H1 (cell line): ENCODE measurements around the gene FCRLA. TPM values are rescaled to one million over a fixed set of nuclear protein-coding genes. Genes with fewer than 3 reads are reported as not detected.
"Not testable (repeated sequence)": the region's sequence is repeated elsewhere in the genome, so short reads cannot be mapped to it uniquely, and the experiment has no call there.

Source experiments
- CTCF ChIA-PET: fragments of 300-600 bp; sonication (Branson Sonifier 250); formaldehyde crosslinking; loops from one replicate; lab custom pipeline; 2021; ENCODE audit not compliant: partially characterized antibody; lab: Charles Lee
- POLR2A ChIA-PET: fragments of 300-600 bp; sonication (Branson Sonifier 250); formaldehyde crosslinking; loops from one replicate; lab custom pipeline; 2021; ENCODE audit warnings: inconsistent platforms; ENCODE audit not compliant: partially characterized antibody; lab: Charles Lee
- DNase-seq, 2 experiments: peaks; one replicate each; pipeline versions ENCODE4 v3.0.0 to v3.0.0-alpha.2; 2010 to 2022; ENCODE audit warnings: low spot score in 2 of 2, low read depth in 1 of 2, mixed read lengths in 1 of 2
- FAIRE-seq: peaks from 2 replicates; lab custom pipeline; 2011; peaks lifted over from hg19 to GRCh38; lab: Jason Lieb, UNC
- H2AFZ ChIP-seq: 2 replicates; pipeline ENCODE4 v1.8.1; 2012; ENCODE audit warnings: low read length, inconsistent platforms
- H2AK5ac ChIP-seq: 2 replicates; pipeline ENCODE4 v1.6.1; 2013; ENCODE audit warnings: low read depth, low read length
- H2BK120ac ChIP-seq: replicated peaks from 2 replicates; pipeline ENCODE3; 2013; ENCODE audit warnings: low read depth, low read length, inconsistent platforms
- H2BK12ac ChIP-seq: 2 replicates; pipeline ENCODE4 v1.6.1; 2013; ENCODE audit warnings: low read depth, low read length
- H2BK15ac ChIP-seq: 2 replicates; pipeline ENCODE4 v1.6.1; 2013; ENCODE audit warnings: low read length
- H2BK20ac ChIP-seq: 2 replicates; pipeline ENCODE4 v1.6.1; 2013; ENCODE audit warnings: low read length
- H2BK5ac ChIP-seq: 2 replicates; pipeline ENCODE4 v1.6.1; 2013; ENCODE audit warnings: low read depth, low read length
- H3K14ac ChIP-seq: 2 replicates; pipeline ENCODE4 v1.6.1; 2013; ENCODE audit warnings: inconsistent platforms; ENCODE audit not compliant: insufficient read length
- H3K18ac ChIP-seq: 2 replicates; pipeline ENCODE4 v1.6.1; 2013; ENCODE audit warnings: low read length; ENCODE audit errors: extremely low read depth
- H3K23ac ChIP-seq: 2 replicates; pipeline ENCODE4 v1.6.1; 2013; ENCODE audit warnings: inconsistent platforms; ENCODE audit not compliant: insufficient read length
- H3K23me2 ChIP-seq: 2 replicates; pipeline ENCODE4 v1.6.1; 2013; ENCODE audit warnings: low read depth, low read length
- H3K27ac ChIP-seq: 2 replicates; pipeline ENCODE4 v1.6.1; 2011; ENCODE audit warnings: low read depth, low read length, inconsistent platforms
- H3K27me3 ChIP-seq, 4 experiments: replicated peaks in 1 of 4; 1 replicate in 1 of 4; 2 replicates in 3 of 4; pipeline versions ENCODE4 v1.6.1 to v1.8.1; 2011 to 2013; ENCODE audit warnings: low read length in 3 of 4, mild to moderate bottlenecking in 3 of 4, inconsistent platforms in 2 of 4, mixed read lengths in 2 of 4, moderate library complexity in 1 of 4; ENCODE audit not compliant: control insufficient read depth in 3 of 4, insufficient read depth in 3 of 4; ENCODE audit errors: extremely low read depth in 1 of 4
- H3K36me3 ChIP-seq, 4 experiments: 2 replicates each; pipeline versions ENCODE4 v1.6.1 to v1.8.1; 2011 to 2013; ENCODE audit warnings: mild to moderate bottlenecking in 4 of 4, low read length in 3 of 4, moderate library complexity in 2 of 4, control low read depth in 1 of 4, inconsistent platforms in 1 of 4; ENCODE audit not compliant: insufficient read depth in 4 of 4, control insufficient read depth in 2 of 4
- H3K4ac ChIP-seq: replicated peaks from 2 replicates; pipeline ENCODE3; 2013; ENCODE audit warnings: low read length, low read depth, mixed read lengths, inconsistent platforms; ENCODE audit not compliant: insufficient read length
- H3K4me1 ChIP-seq, 4 experiments: replicated peaks in 1 of 4; 1 replicate in 1 of 4; 2 replicates in 3 of 4; pipeline versions ENCODE4 v1.6.1 to v1.8.1; 2011 to 2013; ENCODE audit warnings: low read length in 3 of 4, inconsistent platforms in 2 of 4, mixed read lengths in 1 of 4; ENCODE audit not compliant: insufficient read depth in 4 of 4, control insufficient read depth in 3 of 4
- H3K4me2 ChIP-seq, 2 experiments: 2 replicates each; pipeline versions ENCODE4 v1.6.1 to v1.8.1; 2011 to 2013; ENCODE audit warnings: low read depth in 2 of 2, low read length in 2 of 2, control low read depth in 1 of 2, inconsistent platforms in 1 of 2, mild to moderate bottlenecking in 1 of 2; ENCODE audit not compliant: insufficient read depth in 1 of 2
- H3K4me3 ChIP-seq, 4 experiments: fragments of 200-600, 300-600 bp in 1 of 4; sonication (generic), shearing (Covaris generic), sonication (Bioruptor Twin) in 1 of 4; 2 replicates each; pipeline versions ENCODE4 v1.5.1 to v1.8.1; 2011 to 2016; ENCODE audit warnings: low read length in 4 of 4, low read depth in 3 of 4, control low read depth in 2 of 4, inconsistent platforms in 2 of 4, mild to moderate bottlenecking in 2 of 4, mixed read lengths in 1 of 4, moderate library complexity in 1 of 4; ENCODE audit not compliant: insufficient read depth in 2 of 4; ENCODE audit errors: extremely low read depth in 1 of 4
- H3K56ac ChIP-seq: replicated peaks from 2 replicates; pipeline ENCODE3; 2013; ENCODE audit warnings: low read depth, mild to moderate bottlenecking, mixed read lengths, low read length, inconsistent platforms; ENCODE audit not compliant: insufficient read length
- H3K79me1 ChIP-seq: 2 replicates; pipeline ENCODE4 v1.6.1; 2013; ENCODE audit warnings: low read depth, low read length, control low read depth
- H3K79me2 ChIP-seq, 2 experiments: 2 replicates each; pipeline versions ENCODE4 v1.6.1 to v1.8.1; 2012 to 2013; ENCODE audit warnings: low read length in 2 of 2, mild to moderate bottlenecking in 2 of 2, inconsistent platforms in 1 of 2; ENCODE audit not compliant: insufficient read depth in 2 of 2, control insufficient read depth in 1 of 2
- H3K9ac ChIP-seq, 4 experiments: replicated peaks in 1 of 4; 1 replicate in 1 of 4; 2 replicates in 3 of 4; pipeline versions ENCODE4 v1.6.1 to v1.8.1; 2011 to 2013; ENCODE audit warnings: low read depth in 3 of 4, low read length in 3 of 4, control low read depth in 2 of 4, mild to moderate bottlenecking in 2 of 4, moderate library complexity in 2 of 4, inconsistent platforms in 1 of 4; ENCODE audit errors: extremely low read depth in 1 of 4
- H3K9me3 ChIP-seq, 2 experiments: 2 replicates each; pipeline versions ENCODE4 v1.6.1 to v1.8.1; 2012 to 2013; ENCODE audit warnings: mild to moderate bottlenecking in 2 of 2, moderate library complexity in 2 of 2, control low read depth in 1 of 2, inconsistent platforms in 1 of 2, low read depth in 1 of 2, low read length in 1 of 2, mixed read lengths in 1 of 2; ENCODE audit not compliant: insufficient read depth in 2 of 2
- H4K20me1 ChIP-seq, 2 experiments: replicated peaks in 1 of 2; 2 replicates each; pipeline versions ENCODE3 to v1.8.1; 2011 to 2013; ENCODE audit warnings: inconsistent platforms in 2 of 2, low read length in 2 of 2, mild to moderate bottlenecking in 1 of 2; ENCODE audit not compliant: insufficient read depth in 2 of 2, control insufficient read depth in 1 of 2
- H4K5ac ChIP-seq: 2 replicates; pipeline ENCODE4 v1.6.1; 2013; ENCODE audit warnings: low read length, low read depth, mixed read lengths, inconsistent platforms; ENCODE audit not compliant: insufficient read length
- H4K8ac ChIP-seq: 2 replicates; pipeline ENCODE4 v1.8.0; 2013; ENCODE audit warnings: mild to moderate bottlenecking, moderate library complexity, low read length, inconsistent platforms; ENCODE audit not compliant: insufficient read depth; ENCODE audit errors: extremely low read depth
- H4K91ac ChIP-seq: replicated peaks from 2 replicates; pipeline ENCODE3; 2013; ENCODE audit warnings: low read length, mixed read lengths, inconsistent platforms; ENCODE audit not compliant: insufficient read length
- WGBS, 2 experiments: shearing (Covaris generic) in 1 of 2; methylation state at CpG; one replicate each; pipeline versions ENCODE4 v1.1.6 to v1.1.7; 2013 to 2015; ENCODE audit warnings: low lambda C conversion rate in 2 of 2, mixed read lengths in 2 of 2, inconsistent platforms in 1 of 2, low coverage in 1 of 2, missing lambda C conversion rate in 1 of 2; ENCODE audit not compliant: insufficient replicate concordance in 2 of 2, insufficient coverage in 1 of 2, insufficient read length in 1 of 2; ENCODE audit errors: extremely low coverage in 1 of 2, missing lambda C conversion rate in 1 of 2; 5-methylcytosine and 5-hydroxymethylcytosine counted together
- polyA plus RNA-seq, 7 experiments: library from polyadenylated mRNA; depleted of rRNA in 3 of 7; stranded (reverse) in 5 of 7; unstranded in 2 of 7; fragments of >200 nt in 5 of 7; fragments of 200-250 nt in 2 of 7; gene quantifications; 1 replicate in 5 of 7; 2 replicates in 1 of 7; 4 replicates in 1 of 7; pipeline versions ENCODE4 v1.2.1 to v1.2.3, GENCODE V29; 2011 to 2013; ENCODE audit warnings: missing spikeins in 2 of 7, mixed read lengths in 2 of 7
- total RNA-seq: library from RNA; stranded (reverse); fragmentation: NEBNext Ultra II Directional; extraction: Animal tissue kit (Norgen Biotek cat#: 25700); gene quantifications from 2 replicates; pipeline ENCODE4 v1.2.1, GENCODE V29; 2021

FCRLA gene
- total and polyA plus RNA-seq, 2 of the 8 experiments (the other 6 are each of a cell fraction or from before 2014, with no cell fraction given), result not detected

- H2AFZ ChIP-seq, POLR2A ChIA-PET, H3K56ac ChIP-seq, H4K91ac ChIP-seq, H3K4ac ChIP-seq, H3K4me3 ChIP-seq, H2BK120ac ChIP-seq, H3K4me1 ChIP-seq, H3K79me1 ChIP-seq, H4K8ac ChIP-seq, H3K14ac ChIP-seq, H3K4me2 ChIP-seq, H3K9ac ChIP-seq, H3K23me2 ChIP-seq, H2BK15ac ChIP-seq, H4K20me1 ChIP-seq, H3K36me3 ChIP-seq, DNase-seq, H3K23ac ChIP-seq, H2BK5ac ChIP-seq, H2BK20ac ChIP-seq, H3K18ac ChIP-seq, H3K9me3 ChIP-seq, H2AK5ac ChIP-seq, FAIRE-seq, H3K79me2 ChIP-seq, H3K27me3 ChIP-seq, H2BK12ac ChIP-seq, H4K5ac ChIP-seq, H3K27ac ChIP-seq: not testable (repeated sequence)
- CTCF ChIA-PET, result interaction anchor here (0.6 kb wide), 1 partner anchor 718 kb away, joined by 3 read pairs; no protein-coding TSS in a partner anchor
- WGBS, 2 experiments, result 87% methylated on average over 6 of the region's 7 CpGs; no CpG with 5 or more reads in 1 of the 2 experiments
Measured at GRCh38 chr1:161673437-161673836, 33.6 kb upstream of the FCRLA start.

- H3K56ac ChIP-seq, H2BK120ac ChIP-seq, H3K4me1 ChIP-seq, CTCF ChIA-PET, H4K5ac ChIP-seq, H3K23me2 ChIP-seq, H2AFZ ChIP-seq, H3K36me3 ChIP-seq, H4K20me1 ChIP-seq, H3K27me3 ChIP-seq, FAIRE-seq, H3K79me2 ChIP-seq, H2BK15ac ChIP-seq, H2BK12ac ChIP-seq, H3K4me3 ChIP-seq, H4K91ac ChIP-seq, DNase-seq, H3K18ac ChIP-seq, POLR2A ChIA-PET, H4K8ac ChIP-seq, H3K9ac ChIP-seq, H3K23ac ChIP-seq, H2BK20ac ChIP-seq, H3K9me3 ChIP-seq, H2AK5ac ChIP-seq, H3K4ac ChIP-seq, H3K79me1 ChIP-seq, H2BK5ac ChIP-seq, H3K14ac ChIP-seq, H3K27ac ChIP-seq, H3K4me2 ChIP-seq: not testable (repeated sequence)
- WGBS, 2 experiments, result 90% methylated on average over 3 of the region's 3 CpGs; no CpG with 5 or more reads in 1 of the 2 experiments
Measured at GRCh38 chr1:161674447-161674846, 32.6 kb upstream of the FCRLA start.
